IMR-90 (cell line): ENCODE measurements around the gene FOXN4. TPM values are rescaled to one million over a fixed set of nuclear protein-coding genes. Genes with fewer than 3 reads are reported as not detected.

Experiments used
- ATAC-seq: fragments of 200-7000 bp; cut with Tn5 transposase; 2 replicates; pipeline ENCODE4 v1.9.1; 2020; ENCODE audit warnings: low read depth, mild to moderate bottlenecking, moderate library complexity
- BruUV-seq: library from RNA; stranded (reverse); fragments of 400-500 nt; replicated peaks from 2 replicates; lab custom pipeline; 2021; lab: Mats Ljungman, UMichigan
- CTCF ChIA-PET: fragments of 300-600 bp; formaldehyde crosslinking; extraction: SDS; loops from one replicate; lab custom pipeline; 2021; ENCODE audit warnings: antibody characterized with exemption; lab: Yijun Ruan, JAX
- POLR2A ChIA-PET: fragments of 300-600 bp; sonication (Branson Sonifier 250); formaldehyde crosslinking; loops from one replicate; lab custom pipeline; 2022; ENCODE audit warnings: antibody characterized with exemption; ENCODE audit not compliant: unreplicated experiment; lab: Charles Lee
- DNase-seq: peaks from one replicate; pipeline ENCODE4 v3.0.0; 2013
- H2AFZ ChIP-seq: replicated peaks from 2 replicates; pipeline ENCODE3; 2013; ENCODE audit warnings: low read length, mild to moderate bottlenecking; ENCODE audit not compliant: poor library complexity
- H2AK5ac ChIP-seq: 2 replicates; pipeline ENCODE4 v1.6.1; 2013; ENCODE audit warnings: low read depth, low read length, inconsistent platforms
- H2AK9ac ChIP-seq: replicated peaks from 2 replicates; pipeline ENCODE3; 2013; ENCODE audit warnings: mild to moderate bottlenecking, low read depth, low read length, moderate library complexity; ENCODE audit not compliant: poor library complexity
- H2BK120ac ChIP-seq: 2 replicates; pipeline ENCODE4 v1.6.1; 2013; ENCODE audit warnings: low read depth, low read length, inconsistent platforms
- H2BK15ac ChIP-seq: 3 replicates; pipeline ENCODE4 v1.6.1; 2013; ENCODE audit warnings: low read depth, low read length, inconsistent platforms
- H2BK20ac ChIP-seq: 2 replicates; pipeline ENCODE4 v1.6.1; 2013; ENCODE audit warnings: low read depth, mild to moderate bottlenecking, inconsistent platforms, low read length, moderate library complexity
- H2BK5ac ChIP-seq: 2 replicates; pipeline ENCODE4 v1.6.1; 2013; ENCODE audit warnings: mild to moderate bottlenecking, low read depth, low read length, inconsistent platforms; ENCODE audit not compliant: poor library complexity, severe bottlenecking
- H3K14ac ChIP-seq: replicated peaks from 2 replicates; pipeline ENCODE4 v1.6.1; 2013; ENCODE audit warnings: low read depth, low read length, inconsistent platforms
- H3K18ac ChIP-seq: 2 replicates; pipeline ENCODE4 v1.6.1; 2013; ENCODE audit warnings: low read depth, low read length, control low read depth
- H3K23ac ChIP-seq: 2 replicates; pipeline ENCODE4 v1.6.1; 2013; ENCODE audit warnings: low read depth, low read length, inconsistent platforms
- H3K27ac ChIP-seq: 2 replicates; pipeline ENCODE4 v1.5.1; 2013; ENCODE audit warnings: mild to moderate bottlenecking, control low read depth, low read length; ENCODE audit not compliant: insufficient read depth
- H3K27me3 ChIP-seq: 2 replicates; pipeline ENCODE4 v1.6.1; 2013; ENCODE audit warnings: low read length; ENCODE audit not compliant: control insufficient read depth, insufficient read depth
- H3K36me3 ChIP-seq: 2 replicates; pipeline ENCODE4 v1.6.1; 2013; ENCODE audit warnings: low read length, mixed read lengths; ENCODE audit not compliant: control insufficient read depth, insufficient read depth
- H3K4ac ChIP-seq: 2 replicates; pipeline ENCODE4 v1.6.1; 2013; ENCODE audit warnings: low read depth, low read length, inconsistent platforms
- H3K4me1 ChIP-seq: 2 replicates; pipeline ENCODE4 v1.6.1; 2013; ENCODE audit warnings: low read length, mixed read lengths; ENCODE audit not compliant: control insufficient read depth, insufficient read depth
- H3K4me2 ChIP-seq: 2 replicates; pipeline ENCODE4 v1.6.1; 2013; ENCODE audit warnings: low read depth, mild to moderate bottlenecking, control low read depth, low read length, moderate library complexity
- H3K4me3 ChIP-seq: 2 replicates; pipeline ENCODE4 v1.5.1; 2013; ENCODE audit warnings: low read depth, mild to moderate bottlenecking, control low read depth, low read length, moderate library complexity; ENCODE audit not compliant: insufficient read depth
- H3K56ac ChIP-seq: 2 replicates; pipeline ENCODE4 v1.6.1; 2013; ENCODE audit warnings: low read length, inconsistent platforms; ENCODE audit not compliant: insufficient read depth; ENCODE audit errors: extremely low read depth
- H3K79me1 ChIP-seq, 2 experiments: 2 replicates each; pipeline ENCODE4 v1.6.1; 2013; ENCODE audit warnings: low read length in 2 of 2, inconsistent platforms in 1 of 2, low read depth in 1 of 2
- H3K9ac ChIP-seq: 2 replicates; pipeline ENCODE4 v1.6.1; 2013; ENCODE audit warnings: low read depth, low read length, control low read depth
- H3K9me1 ChIP-seq: 2 replicates; pipeline ENCODE4 v1.6.1; 2013; ENCODE audit warnings: low read length, inconsistent platforms; ENCODE audit not compliant: insufficient read depth
- H3K9me3 ChIP-seq: 2 replicates; pipeline ENCODE4 v1.6.1; 2013; ENCODE audit warnings: low read length; ENCODE audit not compliant: control insufficient read depth, insufficient read depth
- H4K20me1 ChIP-seq: 2 replicates; pipeline ENCODE4 v1.6.1; 2013; ENCODE audit warnings: low read length, inconsistent platforms; ENCODE audit not compliant: insufficient read depth
- H4K5ac ChIP-seq: 2 replicates; pipeline ENCODE4 v1.6.1; 2013; ENCODE audit warnings: mild to moderate bottlenecking, low read depth, low read length, control low read depth
- H4K8ac ChIP-seq, 2 experiments: 2 replicates each; pipeline ENCODE4 v1.6.1; 2013; ENCODE audit warnings: low read depth in 2 of 2, low read length in 2 of 2, control low read depth in 1 of 2, inconsistent platforms in 1 of 2
- H4K91ac ChIP-seq: 2 replicates; pipeline ENCODE4 v1.6.1; 2013; ENCODE audit warnings: low read depth, low read length, inconsistent platforms; ENCODE audit not compliant: insufficient read depth
- BHLHE40 ChIP-seq: fragments of 150-350 bp; IDR thresholded peaks from 2 replicates; pipeline ENCODE4 v1.6.1; 2016; ENCODE audit warnings: mild to moderate bottlenecking, low read depth, low read length
- CEBPB ChIP-seq: IDR thresholded peaks from 2 replicates; pipeline ENCODE4 v1.6.1; 2012; ENCODE audit warnings: low read depth, low read length, improper control_type of control experiment
- CHD1 ChIP-seq: IDR thresholded peaks from 2 replicates; pipeline ENCODE4 v1.6.1; 2012; ENCODE audit warnings: low read depth, low read length, improper control_type of control experiment
- FOS ChIP-seq: fragments of 150-350 bp; IDR thresholded peaks from 2 replicates; pipeline ENCODE4 v1.6.1; 2016; ENCODE audit warnings: low read depth, low read length
- MAFK ChIP-seq: IDR thresholded peaks from 2 replicates; pipeline ENCODE4 v1.6.1; 2012; ENCODE audit warnings: low read depth, low read length, improper control_type of control experiment
- MAZ ChIP-seq: IDR thresholded peaks from 2 replicates; pipeline ENCODE4 v1.6.1; 2012; ENCODE audit warnings: low read depth, mild to moderate bottlenecking, low read length, improper control_type of control experiment, moderate library complexity, borderline replicate concordance
- NFE2L2 ChIP-seq: fragments of 150-350 bp; IDR thresholded peaks from 2 replicates; pipeline ENCODE4 v1.6.1; 2016; ENCODE audit warnings: low read depth, mild to moderate bottlenecking, low read length
- POLR2A ChIP-seq: IDR thresholded peaks from 2 replicates; pipeline ENCODE4 v1.6.1; 2012; ENCODE audit warnings: mild to moderate bottlenecking, low read depth, low read length
- RAD21 ChIP-seq: IDR thresholded peaks from 2 replicates; pipeline ENCODE4 v1.6.1; 2012; ENCODE audit warnings: low read length, improper control_type of control experiment
- WGBS, 2 experiments: methylation state at CpG; one replicate each; pipeline versions ENCODE4 v1.1.5 to v1.1.7; 2013; ENCODE audit warnings: missing lambda C conversion rate in 2 of 2; ENCODE audit not compliant: insufficient read length in 1 of 2; ENCODE audit errors: extremely low coverage in 2 of 2; 5-methylcytosine and 5-hydroxymethylcytosine counted together
- dilution Hi-C: fragments of 300-500 bp; cut with HindIII; formaldehyde crosslinking; loops from one replicate; pipeline ENCODE4 v1.14.3; 2018; ENCODE audit warnings: low sequenced_read_pairs; ENCODE audit not compliant: unreplicated experiment
- in situ Hi-C: fragments of 300-500 bp; cut with MboI; formaldehyde crosslinking; loops from 3 replicates; pipeline ENCODE4 v1.14.3; 2019; ENCODE audit warnings: low sequenced_read_pairs, inconsistent platforms, mixed read lengths
- intact Hi-C: fragments of 100-400 bp; cut with micrococcal nuclease; formaldehyde crosslinking; loops from 2 replicates; pipeline ENCODE4 v1.10.0; 2022
- polyA plus RNA-seq, 3 experiments: library from polyadenylated mRNA; depleted of rRNA; stranded (reverse); fragments of >200 nt; gene quantifications; 2 replicates each; pipeline ENCODE4 v1.2.3, GENCODE V29; 2012; ENCODE audit warnings: low replicate concordance in 1 of 3
- total RNA-seq: library from RNA; depleted of rRNA; stranded (reverse); fragments of >200 nt; gene quantifications from 2 replicates; pipeline ENCODE4 v1.2.3, GENCODE V29; 2012
- TF ChIP-seq, protein P1 (sequence below): conservative IDR thresholded peaks from 2 replicates; pipeline ENCODE4 v1.5.1; 2012; ENCODE audit warnings: mild to moderate bottlenecking, low read depth, low read length, improper control_type of control experiment
- TF ChIP-seq, protein P2 (sequence below): fragments of 150-350 bp; IDR thresholded peaks from 2 replicates; pipeline ENCODE4 v1.6.1; 2017; ENCODE audit warnings: mild to moderate bottlenecking, antibody characterized with exemption, low read length, low read depth

Gene FOXN4
- total and polyA plus RNA-seq, 2 of the 4 experiments (the other 2 are of a cell fraction): not detected

DNA sequence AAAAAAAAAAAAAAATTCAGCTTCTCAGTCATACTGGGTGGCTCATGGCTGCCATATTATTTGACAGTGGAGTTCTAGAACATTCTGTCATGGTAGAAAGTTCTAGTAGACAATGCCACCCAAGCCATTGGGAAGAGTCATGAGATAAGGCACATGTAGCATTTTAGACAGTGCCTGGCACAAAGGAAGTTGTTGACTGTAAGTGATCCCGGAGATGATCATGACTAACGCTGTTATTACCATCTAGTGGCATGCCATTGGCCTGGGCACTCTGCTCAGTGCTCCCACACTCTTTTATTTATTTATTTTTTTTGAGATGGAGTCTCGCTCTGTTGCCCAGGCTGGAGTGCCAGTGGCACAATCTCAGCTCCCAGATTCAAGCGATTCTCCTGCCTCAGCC is 80.4 kb downstream of the FOXN4 start:
- no peaks in the 10 kb centered on the region for H3K4me1 ChIP-seq
- H3K79me1 ChIP-seq: no peaks in the 10 kb centered on the region
- no peak overlapping the region for H2AFZ ChIP-seq
- H3K56ac ChIP-seq: no peak overlapping the region
- H3K18ac ChIP-seq: no peak overlapping the region
- no peak overlapping the region for H3K14ac ChIP-seq
- ChIA-PET POLR2A (no interaction called here), CTCF (no interaction called here)
- H2BK15ac ChIP-seq: no peak overlapping the region
- no peaks in the 10 kb centered on the region for H4K20me1 ChIP-seq
- no peak overlapping the region for H4K8ac ChIP-seq
- no peak overlapping the region for H2AK9ac ChIP-seq
- ATAC-seq (no peak), DNase-seq (no peak)
- H3K9me1 ChIP-seq: no peaks in the 10 kb centered on the region
- no peak overlapping the region for H2BK5ac ChIP-seq
- no peak overlapping the region for H2BK20ac ChIP-seq
- no peak overlapping the region for H3K4me3 ChIP-seq
- no peak overlapping the region for H2AK5ac ChIP-seq
- H3K36me3 ChIP-seq: no peaks in the 10 kb centered on the region; the same call in 1 of the 2 replicates
- H3K27me3 ChIP-seq: no peaks in the 10 kb centered on the region
- dilution Hi-C loops: no loop called here
- no TSS peak for BruUV-seq
- 100% methylated on average over 2 of the region's 4 CpGs; no CpG with 5 or more reads in 1 of the 2 experiments for WGBS, 2 experiments
- H4K5ac ChIP-seq: no peak overlapping the region
- no peak overlapping the region for H3K27ac ChIP-seq
- no peaks in the 10 kb centered on the region for H3K9me3 ChIP-seq
- in situ Hi-C loops: no loop called here
- intact Hi-C loops: no loop called here
- no peak overlapping the region for H3K9ac ChIP-seq
- H2BK120ac ChIP-seq: no peak overlapping the region
- H3K23ac ChIP-seq: no peak overlapping the region
- no peak overlapping the region for H4K91ac ChIP-seq
- no peak overlapping the region for H3K4ac ChIP-seq
- H3K4me2 ChIP-seq: no peak overlapping the region
- TF ChIP-seq CHD1 (no peak), FOS (no peak), NFE2L2 (no peak), RAD21 (no peak), BHLHE40 (no peak), MAFK (no peak), CEBPB (no peak), MAZ (no peak), POLR2A (no peak)
- TF ChIP-seq, protein P1, sequence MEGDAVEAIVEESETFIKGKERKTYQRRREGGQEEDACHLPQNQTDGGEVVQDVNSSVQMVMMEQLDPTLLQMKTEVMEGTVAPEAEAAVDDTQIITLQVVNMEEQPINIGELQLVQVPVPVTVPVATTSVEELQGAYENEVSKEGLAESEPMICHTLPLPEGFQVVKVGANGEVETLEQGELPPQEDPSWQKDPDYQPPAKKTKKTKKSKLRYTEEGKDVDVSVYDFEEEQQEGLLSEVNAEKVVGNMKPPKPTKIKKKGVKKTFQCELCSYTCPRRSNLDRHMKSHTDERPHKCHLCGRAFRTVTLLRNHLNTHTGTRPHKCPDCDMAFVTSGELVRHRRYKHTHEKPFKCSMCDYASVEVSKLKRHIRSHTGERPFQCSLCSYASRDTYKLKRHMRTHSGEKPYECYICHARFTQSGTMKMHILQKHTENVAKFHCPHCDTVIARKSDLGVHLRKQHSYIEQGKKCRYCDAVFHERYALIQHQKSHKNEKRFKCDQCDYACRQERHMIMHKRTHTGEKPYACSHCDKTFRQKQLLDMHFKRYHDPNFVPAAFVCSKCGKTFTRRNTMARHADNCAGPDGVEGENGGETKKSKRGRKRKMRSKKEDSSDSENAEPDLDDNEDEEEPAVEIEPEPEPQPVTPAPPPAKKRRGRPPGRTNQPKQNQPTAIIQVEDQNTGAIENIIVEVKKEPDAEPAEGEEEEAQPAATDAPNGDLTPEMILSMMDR: no peak
- TF ChIP-seq, protein P2, sequence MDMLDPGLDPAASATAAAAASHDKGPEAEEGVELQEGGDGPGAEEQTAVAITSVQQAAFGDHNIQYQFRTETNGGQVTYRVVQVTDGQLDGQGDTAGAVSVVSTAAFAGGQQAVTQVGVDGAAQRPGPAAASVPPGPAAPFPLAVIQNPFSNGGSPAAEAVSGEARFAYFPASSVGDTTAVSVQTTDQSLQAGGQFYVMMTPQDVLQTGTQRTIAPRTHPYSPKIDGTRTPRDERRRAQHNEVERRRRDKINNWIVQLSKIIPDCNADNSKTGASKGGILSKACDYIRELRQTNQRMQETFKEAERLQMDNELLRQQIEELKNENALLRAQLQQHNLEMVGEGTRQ: no peak
